HG03196 (cell line): ENCODE data around the gene TMEM42.

Experiments
- ATAC-seq: cut with Tn5 transposase; IDR thresholded peaks from one replicate; pipeline ENCODE4 v1.9.1; 2021; ENCODE audit not compliant: unreplicated experiment

Gene TMEM42

DNA sequence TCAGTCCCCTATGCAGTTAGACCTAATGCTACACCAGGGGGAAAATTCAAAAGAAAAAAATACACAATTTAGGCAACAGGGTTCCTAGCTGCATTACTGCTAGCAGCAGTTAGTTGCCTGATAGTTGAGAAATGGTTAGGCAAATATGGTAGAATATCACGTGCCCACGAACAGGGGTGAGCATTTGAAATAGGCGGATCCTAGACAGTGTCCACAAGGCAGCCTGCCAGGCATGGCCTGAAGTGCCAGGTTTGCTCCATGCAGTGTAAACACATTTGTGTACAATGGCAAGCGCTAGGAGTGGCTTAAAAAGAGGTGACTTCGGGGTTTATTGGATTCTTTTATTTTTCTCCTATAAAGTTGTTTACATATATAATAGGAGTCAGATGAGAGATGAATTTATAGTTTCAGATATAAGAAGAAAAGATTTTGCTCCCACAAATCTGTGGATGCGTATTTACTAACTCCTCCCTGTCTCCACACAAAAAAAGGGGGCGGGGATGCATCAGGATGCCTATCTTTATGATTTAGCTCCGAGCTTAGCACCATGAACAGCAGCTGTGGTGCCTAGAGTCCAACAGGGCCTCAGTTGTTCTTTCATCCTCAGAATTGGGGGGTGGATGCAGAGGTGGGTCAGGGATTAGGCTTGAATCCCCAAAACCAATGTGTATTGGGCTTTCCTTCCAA, 8.8 kb downstream of the TMEM42 start:
- no peak for ATAC-seq

DNA sequence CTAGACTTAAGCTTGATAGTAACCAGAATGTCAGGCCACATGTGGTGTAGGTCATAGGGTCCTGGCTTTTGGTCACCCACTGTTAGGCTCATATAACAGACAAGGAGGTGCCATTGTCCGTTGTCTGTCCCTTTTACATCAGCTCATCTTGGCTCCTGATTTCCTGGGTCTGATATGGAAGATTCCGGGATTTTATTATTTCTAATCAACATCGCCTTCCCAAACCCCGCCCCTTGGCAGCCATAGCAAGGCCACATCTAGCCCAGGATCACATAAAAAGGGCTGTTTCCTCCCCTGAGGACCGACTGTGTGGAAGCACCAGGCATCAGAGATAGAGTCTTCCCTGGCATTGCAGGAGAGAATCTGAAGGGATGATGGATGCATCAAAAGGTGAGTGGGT, 12.6 kb downstream of the TMEM42 start, which contains the start of gene TGM4:
TSS of gene TGM4 (plus strand) at position 301 of the 400 bp plus-strand sequence. CDS start at position 372, 71 bp downstream.
- no peak for ATAC-seq

DNA sequence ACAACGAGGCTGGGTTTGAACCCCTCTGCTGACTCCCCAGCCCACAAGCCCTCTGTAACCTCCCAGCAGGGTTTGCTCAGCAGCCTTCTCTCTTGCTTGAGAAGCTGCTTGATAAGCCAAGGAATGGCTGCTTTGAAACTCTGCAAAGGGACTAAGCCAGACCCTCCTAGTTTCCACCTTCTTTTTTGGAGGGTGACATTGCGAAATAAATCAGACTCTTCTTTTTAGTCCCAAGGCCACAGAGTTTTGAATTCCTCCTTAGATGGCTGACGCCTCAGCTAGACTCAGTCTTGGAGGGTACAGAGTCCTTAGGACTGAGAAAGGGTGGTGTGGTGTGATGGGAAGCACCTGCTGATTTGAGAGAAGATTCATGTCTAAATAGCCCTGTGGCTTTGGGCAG, 13.9 kb downstream of the TMEM42 start:
- no peak for ATAC-seq

- no peak for ATAC-seq
Observed at GRCh38 chr3:44877333-44877732, 15.6 kb downstream of the TMEM42 start.

DNA sequence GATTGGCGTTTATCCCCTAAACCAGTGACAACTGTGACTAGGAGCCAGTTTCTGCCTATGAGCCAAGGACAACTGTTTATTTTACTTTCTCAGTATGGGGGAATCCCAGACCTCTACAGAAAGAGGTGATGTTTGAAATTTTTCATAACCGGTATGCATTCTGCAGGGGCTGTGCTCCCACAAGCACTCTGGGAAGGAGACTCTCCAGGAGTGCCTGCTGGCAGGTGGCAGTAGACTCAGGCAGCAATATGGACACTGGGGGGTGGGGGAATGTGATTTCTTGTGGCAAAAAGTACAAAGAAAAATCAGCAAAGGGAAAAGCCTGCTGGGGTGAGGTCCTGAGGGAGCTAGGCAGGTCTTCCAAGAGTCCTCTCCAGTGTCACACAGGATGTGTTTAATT, 18.6 kb downstream of the TMEM42 start:
- ATAC-seq, result no peak

- no peak for ATAC-seq
Observed at GRCh38 chr3:44883213-44883955, 21.7 kb downstream of the TMEM42 start.

DNA sequence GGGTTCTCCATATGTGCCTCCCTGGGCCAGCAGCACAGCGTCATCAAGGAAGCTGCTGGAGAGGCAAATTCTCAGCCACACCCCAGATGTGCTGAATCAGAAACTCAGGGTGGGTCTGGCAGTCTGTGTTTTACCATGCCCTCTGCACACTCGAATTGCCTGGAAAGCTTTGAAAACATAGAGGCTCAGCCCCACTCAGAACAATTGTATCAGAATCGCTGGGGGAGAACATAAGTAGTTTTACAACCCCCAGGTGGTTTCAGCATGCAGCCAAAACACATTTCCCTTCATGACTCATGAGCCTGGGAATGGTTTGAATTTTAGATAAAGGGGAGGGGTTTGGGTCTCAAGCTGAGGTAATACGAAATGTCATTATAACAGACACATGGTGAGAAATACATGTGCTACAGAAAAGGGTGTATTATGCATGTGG, 22.3 kb downstream of the TMEM42 start:
- ATAC-seq, result no peak

DNA sequence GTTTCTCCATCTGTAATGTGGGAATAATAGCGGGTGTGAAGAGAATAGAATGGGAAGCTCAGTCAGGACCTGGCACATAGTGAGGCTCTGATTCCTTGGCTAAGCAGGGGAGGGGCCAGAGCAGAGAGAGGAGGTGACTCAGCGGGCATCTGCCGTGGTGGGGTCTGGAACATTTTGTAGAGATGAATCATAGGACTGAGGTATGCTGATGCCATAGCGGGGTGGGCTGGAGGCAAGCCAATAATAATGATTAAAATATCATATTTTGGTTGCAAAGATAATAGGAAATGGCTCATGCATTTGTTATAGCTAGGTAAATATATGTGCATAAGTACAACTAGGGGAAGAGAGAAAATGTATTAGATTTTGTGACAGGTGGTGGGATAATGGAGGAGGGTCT, 23.9 kb downstream of the TMEM42 start:
- no peak for ATAC-seq

GRCh38 chr3:44886561-44886960, 24.8 kb downstream of the TMEM42 start:
- ATAC-seq, result no peak

DNA sequence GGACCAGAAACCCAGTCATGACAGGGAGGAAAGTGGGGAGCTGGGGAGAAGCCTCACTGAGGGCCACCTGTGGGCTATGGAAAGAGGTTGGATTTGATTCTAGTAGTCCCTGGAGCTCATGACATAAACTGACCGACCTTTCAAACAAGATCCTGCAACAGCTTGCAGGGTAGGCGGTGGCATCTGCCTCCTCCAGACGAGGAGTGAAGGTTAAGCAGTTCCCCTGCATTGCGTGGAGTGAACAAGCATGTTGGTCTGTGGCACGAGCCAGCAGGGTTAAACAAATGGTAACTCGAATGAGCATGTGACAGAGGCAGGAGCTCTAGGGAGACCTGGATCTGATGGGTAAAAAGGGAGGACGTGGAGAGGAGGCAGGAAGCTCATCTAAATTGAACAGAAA, 25.4 kb downstream of the TMEM42 start:
- ATAC-seq, result no peak

DNA sequence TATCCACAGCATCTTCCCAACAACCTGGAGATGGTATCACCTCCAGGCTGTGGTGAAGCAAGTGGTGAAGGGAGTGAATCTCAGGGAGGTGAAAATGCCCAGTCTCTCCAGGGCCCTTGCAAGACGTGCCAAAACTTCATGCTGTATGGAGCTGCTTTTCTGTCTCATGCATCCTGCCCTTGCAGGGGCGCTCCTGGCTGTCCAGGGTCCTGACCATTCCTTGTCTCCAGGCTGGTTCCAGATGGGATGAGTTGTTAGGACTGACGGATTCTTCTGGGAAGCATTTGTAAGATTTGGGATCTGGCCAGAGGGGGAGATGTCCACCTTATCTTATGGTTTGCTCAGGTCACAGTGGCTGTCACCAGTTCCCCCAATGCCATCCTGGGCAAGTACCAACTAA, 28.5 kb downstream of the TMEM42 start:
- ATAC-seq, result no peak

DNA sequence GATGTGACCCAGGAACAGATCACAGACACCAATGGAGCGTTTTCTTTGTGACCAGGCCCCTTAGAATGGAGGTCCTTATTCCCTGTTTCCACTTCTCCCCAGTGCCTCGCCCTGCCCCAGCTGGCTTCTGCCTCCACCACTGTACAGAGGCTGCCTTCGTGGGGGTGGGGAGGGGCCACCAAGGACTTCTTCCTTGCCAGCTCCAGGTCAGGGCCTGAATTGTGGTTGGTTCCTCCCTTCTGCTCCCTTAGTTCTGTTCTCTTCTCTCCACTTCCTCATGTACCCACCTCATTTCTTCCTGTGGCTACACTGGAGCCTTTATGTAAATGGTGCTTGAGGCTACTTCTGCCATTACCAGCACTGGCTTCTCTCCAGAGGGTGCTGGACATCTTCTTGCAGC, 29.1 kb downstream of the TMEM42 start:
- ATAC-seq, result no peak

DNA sequence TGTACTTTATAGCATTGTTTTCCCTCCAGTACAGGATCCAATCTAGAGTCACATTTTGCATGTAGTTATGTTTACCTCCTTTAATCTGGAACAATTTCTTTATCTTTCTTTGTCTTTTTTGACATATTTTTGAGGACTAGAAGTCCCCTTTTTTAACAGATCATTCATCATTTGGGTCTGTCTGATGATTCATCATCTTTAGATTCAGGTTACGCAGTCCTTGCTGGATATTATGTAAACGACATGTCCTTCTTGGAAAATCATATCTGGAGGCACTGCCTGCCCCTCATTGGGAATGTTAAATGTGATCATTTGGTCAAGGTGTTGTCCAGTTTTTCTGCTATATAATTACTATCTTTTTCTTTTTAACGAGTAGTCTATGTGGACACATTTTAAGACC, 31.0 kb downstream of the TMEM42 start:
- no peak for ATAC-seq

GRCh38 chr3:44893097-44893496, 31.4 kb downstream of the TMEM42 start:
- no peak for ATAC-seq

DNA sequence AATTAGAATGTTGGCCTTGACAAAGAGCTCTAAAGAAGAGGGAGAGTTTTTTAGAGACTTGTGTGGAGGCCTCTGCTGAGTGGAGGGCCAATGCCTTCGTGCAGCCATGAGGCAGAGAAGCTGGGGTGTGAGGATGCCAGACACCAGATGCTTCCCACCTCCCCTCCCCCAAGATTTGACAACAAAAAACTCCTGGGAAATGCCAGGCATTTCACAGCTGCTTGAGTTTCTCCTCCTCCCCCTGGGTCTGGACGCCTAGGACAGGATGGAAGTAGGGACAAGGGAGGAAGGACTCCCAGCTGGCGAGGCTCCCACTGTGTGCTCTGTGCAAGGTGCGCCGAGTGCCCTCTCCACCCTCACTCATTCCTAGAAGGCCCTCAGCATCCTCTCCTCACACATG, 32.8 kb downstream of the TMEM42 start:
- no peak for ATAC-seq

- ATAC-seq, result no peak
Observed at GRCh38 chr3:44896440-44896839, 34.7 kb downstream of the TMEM42 start.

GRCh38 chr3:44899683-44900367, 38.1 kb downstream of the TMEM42 start:
- no peak for ATAC-seq

- no peak for ATAC-seq
Observed at GRCh38 chr3:44902628-44903027, 40.9 kb downstream of the TMEM42 start.

GRCh38 chr3:44903314-44903713, 41.6 kb downstream of the TMEM42 start:
- no peak for ATAC-seq

- ATAC-seq, result no peak
Observed at GRCh38 chr3:44903751-44904150, 42.0 kb downstream of the TMEM42 start.

- ATAC-seq, result no peak
Observed at GRCh38 chr3:44905446-44906157, 43.9 kb downstream of the TMEM42 start.
